DMS153 treated with DMSO at 0.1 percent for 48 hours (cell line): Measurements from ENCODE around the gene HGFAC.
"Not testable (repeated sequence)": the region's sequence is repeated elsewhere in the genome, so short reads cannot be mapped to it uniquely, and the experiment has no call there.

Experiments used
- DNase-seq: peaks from one replicate; lab custom pipeline; 2025; ENCODE audit not compliant: unreplicated experiment; lab: John Stamatoyannopoulos, UW

Gene HGFAC

DNA sequence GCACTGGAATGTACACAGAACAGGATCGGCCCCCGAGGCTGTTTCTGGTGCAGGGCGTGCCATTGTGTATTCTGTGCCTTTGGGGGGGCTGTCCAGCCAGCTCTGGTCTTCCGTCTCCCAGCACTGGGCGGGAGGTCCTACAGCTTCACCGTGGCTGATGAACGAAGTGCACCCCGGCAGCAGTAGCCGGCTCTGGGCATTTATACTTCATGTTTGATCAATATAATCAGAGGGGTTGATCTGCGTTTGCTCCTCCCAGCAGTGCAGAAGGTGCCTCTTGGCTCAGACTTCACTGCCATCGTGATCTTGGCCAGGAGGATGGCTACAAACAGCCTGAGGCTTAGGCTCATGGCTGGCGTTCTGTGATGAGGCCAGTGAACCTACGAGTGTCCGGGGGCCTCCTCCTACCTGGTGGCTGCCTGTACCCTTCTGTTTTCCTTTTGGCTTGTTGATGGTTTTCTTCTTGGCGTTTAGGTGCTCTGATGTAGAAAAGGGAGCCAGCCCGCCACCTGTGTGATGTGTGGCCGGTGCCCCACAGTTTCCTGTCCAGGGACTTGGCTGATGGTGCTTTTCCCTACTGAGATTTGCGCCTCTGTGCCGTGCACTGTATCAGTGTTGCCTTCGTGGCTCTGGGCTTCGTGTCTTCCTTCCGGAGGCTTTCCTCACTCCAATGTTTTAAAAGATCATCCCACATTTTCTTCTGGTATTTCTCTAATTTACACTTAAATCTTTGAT, 31.2 kb upstream of the HGFAC start:
- DNase-seq = no peak

DNA sequence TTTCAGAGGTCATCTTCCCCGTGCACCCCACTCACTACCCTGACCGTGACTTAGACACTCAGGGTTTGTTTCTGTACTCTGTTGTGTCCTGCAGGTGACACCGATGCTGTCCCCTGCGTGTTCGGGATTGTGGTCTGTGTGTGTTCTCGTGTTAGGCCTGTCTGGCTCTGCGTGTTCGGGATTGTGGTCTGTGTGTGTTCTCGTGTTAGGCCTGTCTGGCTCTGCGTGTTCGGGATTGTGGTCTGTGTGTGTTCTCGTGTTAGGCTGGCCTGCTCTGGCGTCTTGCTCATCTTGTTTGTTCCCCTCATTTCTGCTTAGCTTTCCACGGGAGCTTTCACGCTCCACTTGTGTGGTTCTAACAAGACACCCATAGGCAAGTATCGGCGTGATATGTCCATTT, 30.6 kb upstream of the HGFAC start:
- DNase-seq = not testable (repeated sequence)

GRCh38 chr4:3411676-3412075, 30.1 kb upstream of the HGFAC start:
- no peak for DNase-seq

DNA sequence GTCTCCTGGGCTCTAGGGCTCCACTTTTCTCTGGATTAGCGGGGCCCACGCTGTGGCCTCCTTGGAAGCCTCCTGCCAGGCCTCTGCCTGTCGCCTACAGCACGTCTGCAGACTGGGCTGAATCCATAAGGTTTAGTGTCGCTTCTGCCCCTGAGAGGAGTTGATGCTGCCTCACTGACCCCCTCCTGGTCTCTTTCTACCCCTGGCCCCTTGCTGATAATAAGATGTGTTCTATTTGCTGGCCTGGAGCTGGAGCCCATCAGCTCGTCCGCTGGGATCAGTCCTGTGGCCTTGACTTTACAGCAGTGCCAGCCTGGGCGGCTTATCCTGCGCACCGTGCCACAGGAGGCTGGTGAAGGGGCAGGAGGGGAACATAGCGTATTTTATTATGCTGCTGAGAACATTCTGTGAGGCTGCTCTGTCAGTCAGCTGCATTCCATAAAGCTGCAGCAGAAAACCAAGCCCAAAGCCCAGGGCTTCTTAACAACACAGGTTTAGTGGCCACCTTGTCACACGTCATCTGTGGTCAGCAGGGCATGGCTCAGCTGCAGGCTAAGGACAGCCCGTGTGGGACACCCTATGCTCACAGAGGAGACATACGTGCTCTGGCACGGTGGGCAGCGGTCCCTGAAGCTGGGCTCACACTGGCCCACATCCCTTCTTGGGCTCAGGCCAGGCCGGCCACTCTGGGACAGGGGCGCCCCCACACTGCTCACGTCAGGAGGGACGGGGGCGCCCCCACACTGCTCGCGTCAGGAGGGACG, 29.3 kb upstream of the HGFAC start:
- DNase-seq = no peak

DNA sequence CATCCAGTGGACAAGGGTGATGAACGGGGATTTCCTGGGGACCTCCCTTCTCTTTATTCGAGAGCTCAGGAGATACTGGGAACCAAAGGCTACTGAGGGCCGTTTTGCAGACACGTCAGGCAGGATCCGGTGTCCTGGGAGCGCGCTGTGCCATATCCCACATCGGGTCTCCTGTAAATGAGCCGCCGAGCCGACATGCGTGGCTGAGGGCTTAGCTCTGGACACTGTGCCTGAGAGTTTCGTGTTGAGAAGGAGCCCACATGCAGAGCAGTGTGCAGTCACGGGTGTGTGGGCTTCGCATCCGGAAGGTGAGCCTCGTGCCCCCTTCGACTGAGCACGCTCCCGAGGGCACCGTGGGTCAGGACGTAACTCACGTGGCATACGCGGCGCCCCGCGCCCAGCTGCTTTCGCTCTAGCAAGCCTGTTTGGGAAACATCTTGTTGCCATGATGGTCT, 28.5 kb upstream of the HGFAC start:
- no peak for DNase-seq

DNA sequence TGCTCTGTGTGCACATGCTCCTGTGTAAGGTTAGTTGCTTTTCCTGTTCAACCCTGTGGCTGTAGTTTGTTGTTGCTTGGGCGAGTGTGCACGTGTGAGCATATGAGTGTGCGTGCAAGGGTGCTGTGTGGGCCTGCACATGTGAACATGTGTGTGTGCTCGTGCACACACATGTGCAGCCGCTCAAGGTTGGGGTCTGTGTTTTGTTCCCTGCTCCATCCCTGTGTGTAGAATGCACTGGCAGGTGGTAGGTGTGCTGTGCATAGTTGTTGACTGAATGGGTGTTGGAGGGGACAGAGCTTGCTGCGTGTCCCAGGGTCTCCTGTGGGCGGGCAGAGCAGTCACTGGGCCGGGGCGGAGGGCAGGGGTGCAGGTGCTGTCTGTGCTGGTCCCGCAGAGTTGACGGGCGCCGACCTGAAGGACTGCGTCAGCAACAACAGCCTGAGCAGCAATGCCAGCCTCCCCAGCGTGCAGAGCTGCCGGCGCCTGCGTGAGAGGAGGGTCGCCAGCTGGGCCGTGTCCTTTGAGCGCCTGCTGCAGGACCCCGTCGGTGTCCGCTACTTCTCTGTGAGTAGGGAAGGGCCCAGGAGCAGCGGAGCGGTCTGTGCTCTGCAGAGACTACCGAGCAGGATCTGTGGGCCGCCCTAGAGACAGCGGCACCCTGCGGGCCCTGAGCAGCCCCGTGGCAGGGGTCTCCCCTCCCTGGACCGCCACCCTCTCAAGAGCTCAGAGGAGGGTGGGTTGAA, 27.9 kb upstream of the HGFAC start:
- DNase-seq = no peak

GRCh38 chr4:3414421-3415279, 27.1 kb upstream of the HGFAC start:
- DNase-seq = no peak

- no peak for DNase-seq
Measured at GRCh38 chr4:3415471-3416141, 26.2 kb upstream of the HGFAC start.

DNA sequence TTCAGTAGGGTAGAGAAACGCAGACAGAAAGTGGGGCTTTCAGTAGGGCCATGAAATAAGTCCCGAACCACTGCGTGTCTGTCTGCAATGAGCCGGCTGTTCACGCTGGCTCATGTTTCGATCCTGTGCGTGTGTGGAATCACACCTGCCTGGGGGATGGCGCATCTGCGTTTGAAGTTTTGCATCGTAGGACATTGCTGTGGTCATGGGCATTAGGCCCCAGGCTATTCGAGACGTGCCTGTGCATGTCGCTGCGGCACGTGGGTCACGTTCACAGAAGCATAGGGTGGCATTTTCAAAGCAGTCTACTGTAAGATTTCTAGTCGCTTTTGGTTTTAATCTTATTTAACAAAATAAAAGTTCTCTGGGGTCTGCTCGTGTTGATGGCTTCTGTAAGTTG, 25.5 kb upstream of the HGFAC start:
- DNase-seq = no peak

- DNase-seq = no peak
Measured at GRCh38 chr4:3416821-3417221, 24.9 kb upstream of the HGFAC start.

DNA sequence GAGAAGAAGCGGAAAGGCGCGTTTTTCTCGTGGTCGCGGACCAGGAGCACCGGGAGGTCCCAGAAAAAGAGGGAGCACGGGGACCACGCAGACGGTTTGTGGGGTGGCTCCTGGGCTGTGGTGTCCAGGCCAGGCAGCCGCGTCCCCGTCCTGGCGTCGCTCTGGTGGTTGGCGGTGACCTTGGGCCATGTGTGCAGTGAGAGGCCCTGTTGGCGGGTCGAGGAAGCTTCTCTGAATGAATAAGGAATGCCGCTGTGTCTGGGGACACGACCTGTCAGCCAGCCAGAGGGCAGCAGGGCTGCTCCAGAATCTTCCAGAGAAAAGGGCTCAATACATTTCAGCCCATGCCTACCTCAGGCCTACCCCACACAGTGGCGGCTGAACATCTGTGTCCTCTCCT, 24.3 kb upstream of the HGFAC start:
- DNase-seq = no peak

DNA sequence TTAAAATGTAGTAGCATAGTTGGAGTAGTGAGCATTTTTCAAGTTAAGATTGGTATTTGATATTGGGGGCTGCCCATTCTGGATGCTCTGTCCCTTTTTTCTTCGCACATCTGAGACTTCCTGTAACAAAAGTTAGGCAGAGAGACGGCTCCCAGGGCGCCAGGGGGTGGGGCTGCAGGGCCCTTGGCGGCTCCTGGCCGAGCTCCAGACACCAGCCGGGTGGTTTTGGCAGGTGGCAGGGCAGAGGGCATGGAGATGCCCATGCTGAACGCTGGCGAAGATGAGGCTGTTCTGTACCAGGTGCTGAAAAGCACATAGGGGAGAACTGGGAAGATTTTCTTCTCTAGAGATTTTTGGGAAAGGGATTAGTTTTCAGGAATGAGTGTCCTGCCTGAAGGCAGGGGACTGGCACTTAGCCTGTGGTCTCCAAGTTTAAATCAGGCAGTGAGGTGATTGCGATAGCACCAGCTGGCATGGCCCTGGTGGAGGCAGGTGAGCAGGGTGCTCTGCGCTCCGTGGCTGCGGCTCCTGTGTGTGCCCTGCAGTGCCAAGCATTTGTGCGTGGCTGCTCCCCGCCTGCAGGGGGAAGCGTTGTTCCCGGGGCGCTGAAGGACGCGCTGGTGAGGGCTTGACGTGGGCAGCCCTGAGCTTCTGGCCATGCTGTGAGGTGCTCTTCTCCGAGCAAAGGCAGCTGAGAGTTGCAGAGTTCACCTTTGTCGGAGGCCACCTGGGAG, 23.6 kb upstream of the HGFAC start:
- no peak for DNase-seq

DNA sequence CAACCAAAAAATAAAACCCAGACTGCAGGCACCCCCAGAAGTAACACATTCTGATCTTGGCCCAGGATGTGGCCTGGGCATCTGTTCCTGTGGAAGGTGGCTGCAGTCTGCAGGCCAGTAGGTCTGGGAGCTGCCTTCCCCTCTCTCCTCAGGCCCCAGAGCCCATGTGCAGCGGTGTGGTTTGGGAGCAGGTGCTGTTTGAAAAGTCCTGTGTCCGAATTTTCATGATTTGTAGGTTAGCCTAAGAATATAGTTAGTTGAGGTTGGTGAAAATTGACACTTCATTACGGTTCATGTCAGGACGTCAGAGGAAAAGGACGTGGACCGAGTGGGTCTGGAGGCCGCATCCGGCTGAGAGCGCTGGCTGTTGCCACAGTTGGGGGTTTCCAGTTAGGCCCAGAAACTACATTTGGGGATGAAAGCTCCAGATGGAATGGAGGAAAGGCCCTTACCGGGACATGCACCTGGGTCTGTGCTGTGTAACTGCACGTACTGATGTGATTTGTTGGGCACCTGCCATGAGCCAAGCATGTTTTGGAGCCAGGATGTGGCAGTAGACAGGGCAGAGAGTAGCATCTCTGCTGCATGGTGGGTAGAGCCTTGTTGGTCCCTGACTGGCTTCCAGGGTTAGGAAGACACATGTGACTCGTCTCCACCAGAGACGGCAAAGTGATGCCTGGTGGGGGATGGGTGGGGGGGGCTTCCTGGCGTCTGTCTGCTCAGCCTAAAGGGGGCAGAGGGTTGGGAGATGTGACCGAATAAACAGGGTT, 21.7 kb upstream of the HGFAC start:
- DNase-seq = no peak

DNA sequence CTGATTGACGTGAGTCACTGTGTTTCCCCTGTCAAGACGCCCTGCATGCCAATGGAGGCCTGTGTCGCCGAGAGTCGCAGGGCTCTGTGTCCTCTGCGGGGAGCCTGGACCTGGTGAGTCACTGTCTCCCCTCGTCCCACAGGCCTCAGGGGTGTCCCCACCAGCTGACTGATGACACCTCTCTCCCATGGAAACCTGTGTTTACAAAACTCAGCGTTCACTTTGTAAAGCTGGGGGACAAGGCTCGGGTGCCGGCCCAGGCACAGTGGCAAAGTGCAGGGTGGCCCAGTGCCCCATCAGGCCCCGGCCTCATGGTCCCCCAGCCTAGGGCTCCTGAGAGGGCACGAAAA, 21.2 kb upstream of the HGFAC start:
- DNase-seq = no peak

DNA sequence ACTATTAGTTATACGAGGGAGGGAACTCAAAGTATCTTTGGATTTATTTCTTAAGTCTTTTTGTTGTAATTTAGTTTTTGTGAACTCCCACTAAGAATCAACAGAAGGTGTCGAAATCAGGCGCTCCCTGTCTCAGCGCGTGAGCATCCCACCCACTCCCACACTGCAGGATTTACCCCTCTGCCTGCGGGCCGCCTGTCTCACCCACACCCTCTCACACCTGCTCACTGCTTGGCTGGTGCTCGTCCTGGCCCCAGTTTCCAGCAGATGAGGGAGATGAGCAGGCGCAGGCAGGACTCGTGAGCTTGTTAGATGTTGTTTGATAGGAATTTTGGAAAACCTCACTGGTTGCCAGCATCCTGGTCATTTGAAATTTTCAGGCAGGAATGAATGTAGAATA, 20.8 kb upstream of the HGFAC start:
- DNase-seq = no peak

GRCh38 chr4:3421470-3421869, 20.3 kb upstream of the HGFAC start:
- DNase-seq = no peak

GRCh38 chr4:3422241-3422801, 19.4 kb upstream of the HGFAC start:
- no peak for DNase-seq

DNA sequence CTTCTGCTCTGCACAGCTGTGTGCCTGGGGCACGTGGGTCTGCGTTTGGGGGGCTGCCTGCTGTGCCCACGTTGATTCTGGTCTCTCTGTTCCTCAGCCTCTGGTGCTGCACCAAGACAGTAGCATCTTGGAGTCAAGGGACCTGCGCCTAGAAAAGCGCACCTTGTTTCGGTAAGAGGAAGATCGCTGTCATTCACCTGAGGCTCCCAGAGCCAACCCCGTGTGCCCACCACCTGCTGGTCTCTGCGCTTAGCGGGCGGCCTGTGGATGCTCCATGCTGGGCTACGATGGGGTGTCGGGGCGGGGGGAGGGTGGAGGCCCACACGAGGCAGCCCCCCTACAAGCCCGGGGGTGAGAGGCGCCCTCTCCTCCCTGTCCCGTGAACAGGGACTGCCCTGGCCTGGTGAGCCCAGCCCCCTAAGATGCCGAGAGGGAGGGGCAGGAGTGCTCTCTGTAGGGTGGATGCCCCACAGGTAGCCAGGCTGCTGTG, 18.9 kb upstream of the HGFAC start:
- DNase-seq = no peak

- DNase-seq = no peak
Measured at GRCh38 chr4:3423406-3423805, 18.4 kb upstream of the HGFAC start.
